ENCODE data around the gene ANO2. TPM values are rescaled to one million over a fixed set of nuclear protein-coding genes. Genes with fewer than 3 reads are reported as not detected.

The ANO2 gene
- total RNA-seq, 1 experiment from 2014 or later, result not detected

- DNase-seq (ENCODE audit: low spot score), result no peak
Observed at GRCh38 chr12:5964913-5965900, 20.1 kb upstream of the ANO2 start.

- DNase-seq (ENCODE audit: low spot score), result no peak
Observed at GRCh38 chr12:5963515-5963914, 18.5 kb upstream of the ANO2 start.

- no peak for DNase-seq (ENCODE audit: low spot score)
Observed at GRCh38 chr12:5960783-5961182, 15.7 kb upstream of the ANO2 start.

GRCh38 chr12:5956987-5957386 lies 11.9 kb upstream of the ANO2 start:
- no peak for DNase-seq (ENCODE audit: low spot score)

- no peak for DNase-seq (ENCODE audit: low spot score)
Observed at GRCh38 chr12:5954661-5955060, 9.6 kb upstream of the ANO2 start.

- DNase-seq (ENCODE audit: low spot score), result no peak
Observed at GRCh38 chr12:5953835-5954586, 9.0 kb upstream of the ANO2 start.

GRCh38 chr12:5952031-5952430 lies 7.0 kb upstream of the ANO2 start:
- no peak for DNase-seq (ENCODE audit: low spot score)

GRCh38 chr12:5948696-5949095 lies 3.6 kb upstream of the ANO2 start:
- DNase-seq (ENCODE audit: low spot score), result no peak

- DNase-seq (ENCODE audit: low spot score), result no peak
Observed at GRCh38 chr12:5947006-5947405, 1.9 kb upstream of the ANO2 start.

GRCh38 chr12:5946388-5946787 lies 1.3 kb upstream of the ANO2 start:
- DNase-seq (ENCODE audit: low spot score), result no peak

- no peak for DNase-seq (ENCODE audit: low spot score)
Observed at GRCh38 chr12:5944688-5945070, 380 bp downstream of the ANO2 start.

- no peak for DNase-seq (ENCODE audit: low spot score)
Observed at GRCh38 chr12:5944053-5944452, 1.0 kb downstream of the ANO2 start.

- no peak for DNase-seq (ENCODE audit: low spot score)
Observed at GRCh38 chr12:5941907-5942306, 3.2 kb downstream of the ANO2 start.

- DNase-seq (ENCODE audit: low spot score), result no peak
Observed at GRCh38 chr12:5927732-5928516, 17.1 kb downstream of the ANO2 start.

GRCh38 chr12:5925646-5926045 lies 19.4 kb downstream of the ANO2 start:
- no peak for DNase-seq (ENCODE audit: low spot score)

- DNase-seq (ENCODE audit: low spot score), result no peak
Observed at GRCh38 chr12:5924342-5924741, 20.7 kb downstream of the ANO2 start.

GRCh38 chr12:5923751-5924150 lies 21.3 kb downstream of the ANO2 start:
- no peak for DNase-seq (ENCODE audit: low spot score)

GRCh38 chr12:5923043-5923605 lies 21.9 kb downstream of the ANO2 start:
- no peak for DNase-seq (ENCODE audit: low spot score)

- DNase-seq (ENCODE audit: low spot score), result no peak
Observed at GRCh38 chr12:5921966-5922899, 22.8 kb downstream of the ANO2 start.

Data from HT-29 (cell line).